GM19351 (cell line): ENCODE measurements around the gene SMYD3.
A peak's percentile ranks its signal among the peaks of the same experiment; 100 is the strongest.

ENCODE experiments used
- ATAC-seq: cut with Tn5 transposase; IDR thresholded peaks from one replicate; pipeline ENCODE4 v1.9.1; 2021; ENCODE audit warnings: mild to moderate bottlenecking, moderate library complexity; ENCODE audit not compliant: unreplicated experiment

SMYD3 gene

DNA sequence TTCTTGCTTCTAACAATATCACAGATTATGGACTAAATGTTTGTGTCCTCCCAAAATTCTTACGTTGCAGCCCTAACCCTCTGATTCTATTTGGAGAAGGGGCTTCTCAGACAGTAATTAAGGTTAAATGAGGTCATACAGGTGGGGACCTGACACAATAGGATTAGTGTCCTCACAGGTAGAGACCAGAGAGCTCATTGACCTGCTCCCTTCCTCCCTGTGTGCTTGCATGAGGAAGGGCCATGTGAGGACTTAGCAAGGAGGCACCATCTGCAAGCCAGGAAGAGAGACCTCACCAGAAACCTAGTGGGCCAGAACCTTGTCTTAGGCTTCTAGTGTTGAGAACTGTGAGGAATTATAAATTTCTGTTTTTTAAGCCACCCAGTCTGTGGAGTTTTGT lies 322.6 kb downstream of the SMYD3 start:
- no peak for ATAC-seq

DNA sequence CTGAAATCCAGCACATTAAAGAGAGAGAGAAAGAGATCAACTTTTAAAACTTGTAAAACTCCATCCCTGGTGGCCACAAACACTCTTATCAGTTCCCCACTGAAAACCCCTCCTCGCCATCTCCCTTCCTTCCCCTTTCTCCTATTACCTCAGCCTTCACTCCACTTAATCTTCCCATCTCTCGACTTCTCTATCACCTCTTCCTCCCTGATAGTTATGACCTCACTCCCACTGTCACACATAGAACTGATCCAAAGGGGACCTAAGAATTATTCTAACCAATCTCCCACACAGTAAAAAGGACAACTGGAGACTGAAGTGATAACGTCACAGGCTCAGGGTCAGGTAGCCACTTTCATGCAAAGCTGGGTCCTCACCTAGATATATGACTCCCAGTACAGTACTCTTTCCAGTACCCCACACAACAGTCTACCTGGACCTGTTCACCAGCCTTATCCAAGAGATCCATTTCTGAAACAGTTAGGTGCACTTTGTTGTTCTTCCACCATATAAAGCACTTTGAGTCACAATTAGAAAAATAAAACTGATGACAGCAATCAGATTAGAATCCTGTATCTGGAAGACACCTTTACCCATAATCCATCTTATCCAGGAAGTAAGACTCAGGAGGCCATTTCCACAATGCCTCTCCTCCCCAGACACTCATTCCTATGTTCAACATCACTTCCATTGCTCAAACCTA lies 324.8 kb downstream of the SMYD3 start:
- ATAC-seq = no peak

DNA sequence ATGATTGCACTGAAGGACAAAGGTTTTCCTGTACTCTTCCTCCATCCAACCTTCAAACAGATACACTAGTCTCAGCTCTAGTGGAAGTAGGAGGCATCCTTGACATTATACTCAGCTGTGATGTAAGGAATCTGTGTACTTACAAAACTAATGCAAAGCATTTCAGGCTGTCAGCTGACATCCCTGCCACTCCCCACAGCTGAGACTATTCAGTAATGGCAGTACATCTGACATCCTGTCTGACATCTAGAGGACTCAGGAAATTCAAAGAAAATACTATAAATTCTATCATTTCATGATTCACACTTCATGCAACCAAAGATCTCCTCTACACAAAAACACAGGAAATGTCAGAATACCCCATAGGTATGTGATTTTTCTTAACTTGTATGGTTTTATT lies 325.8 kb downstream of the SMYD3 start:
- no peak for ATAC-seq

DNA sequence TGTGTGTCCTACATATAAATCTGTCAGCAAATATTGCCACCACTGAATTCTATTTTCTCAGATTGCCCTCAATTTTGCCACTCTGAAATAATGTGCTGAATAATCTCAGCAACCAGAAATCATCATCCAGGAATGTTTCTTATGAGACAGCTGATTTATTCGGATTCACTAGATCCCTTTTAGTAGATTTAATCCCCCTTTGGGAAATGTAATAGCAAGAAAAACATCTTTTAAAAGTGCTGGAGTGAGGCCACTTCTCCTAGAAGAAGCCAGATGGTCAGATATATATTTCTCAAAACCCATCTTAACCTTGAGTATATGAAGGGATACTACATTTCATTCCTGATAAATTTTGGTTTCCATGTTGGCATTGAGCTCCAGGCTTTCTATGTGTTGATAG lies 327.7 kb downstream of the SMYD3 start:
- no peak for ATAC-seq

DNA sequence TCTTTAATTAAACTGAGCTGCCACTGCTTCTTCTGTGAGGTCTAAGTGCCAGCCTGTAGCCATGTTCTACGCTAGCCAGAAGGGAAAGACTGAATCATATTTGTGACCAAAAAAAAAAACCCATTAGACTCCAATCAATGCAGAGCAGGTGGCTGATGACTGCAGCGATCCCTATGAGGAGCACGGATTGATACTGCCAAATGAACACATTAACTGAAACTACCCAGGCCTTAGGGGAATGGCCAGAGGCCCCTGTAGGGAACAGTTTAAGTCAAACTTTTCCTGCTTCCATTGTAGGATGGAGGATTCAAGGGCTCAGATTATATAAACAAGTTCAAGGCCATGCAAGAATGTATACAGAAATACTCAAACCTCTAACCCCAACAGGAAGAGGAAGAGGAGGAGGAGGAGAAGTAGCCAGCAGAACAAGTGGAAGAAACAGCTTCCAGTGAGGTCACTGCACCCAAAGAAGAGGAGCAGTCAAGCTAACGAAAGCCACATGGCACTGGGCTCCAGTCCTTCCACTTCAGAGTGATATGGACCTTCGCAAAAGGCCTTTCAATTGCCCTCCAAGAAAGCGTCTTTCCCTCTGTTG lies 328.3 kb downstream of the SMYD3 start:
- ATAC-seq = no peak

DNA sequence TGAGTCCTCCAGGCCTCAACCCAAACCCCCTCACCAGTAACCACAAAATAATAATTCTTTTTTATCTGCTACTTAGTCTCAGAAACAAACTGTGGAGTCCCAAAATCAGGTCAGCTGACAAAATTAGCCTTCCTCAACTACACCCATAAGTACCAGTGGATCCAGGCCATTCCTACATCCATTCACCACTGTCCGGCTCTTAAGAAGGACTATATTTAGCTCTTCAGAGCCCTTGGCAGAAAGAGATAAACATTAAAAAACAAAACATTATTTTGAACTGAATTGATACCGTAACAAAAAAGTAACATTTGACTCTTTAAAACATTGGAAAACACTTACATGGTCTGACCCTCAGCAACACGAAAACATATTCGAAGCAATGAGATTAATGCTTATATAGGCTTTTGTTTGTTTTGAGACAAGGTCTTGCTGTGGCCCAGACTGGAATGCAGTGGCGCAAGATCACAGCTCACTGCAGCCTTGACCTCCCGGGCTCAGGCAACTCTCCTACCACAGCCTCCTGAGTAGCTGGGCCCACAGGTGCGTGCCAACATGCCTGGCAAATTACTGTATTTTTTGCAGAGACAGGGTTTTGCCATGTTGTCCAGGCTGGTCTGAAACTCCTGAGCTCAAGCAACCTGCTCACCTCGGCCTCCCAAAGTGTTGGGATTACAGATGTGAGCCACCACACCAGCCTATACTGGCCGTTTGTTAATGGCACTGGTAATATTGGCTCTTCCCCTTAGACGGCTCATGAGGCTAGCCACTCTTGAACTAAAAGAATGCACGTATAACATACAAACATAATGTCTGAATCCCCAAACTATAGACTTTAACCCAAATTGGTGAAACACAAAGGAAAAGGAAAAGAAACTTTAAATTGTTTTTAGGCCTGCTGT lies 330.7 kb downstream of the SMYD3 start:
- ATAC-seq = no peak

DNA sequence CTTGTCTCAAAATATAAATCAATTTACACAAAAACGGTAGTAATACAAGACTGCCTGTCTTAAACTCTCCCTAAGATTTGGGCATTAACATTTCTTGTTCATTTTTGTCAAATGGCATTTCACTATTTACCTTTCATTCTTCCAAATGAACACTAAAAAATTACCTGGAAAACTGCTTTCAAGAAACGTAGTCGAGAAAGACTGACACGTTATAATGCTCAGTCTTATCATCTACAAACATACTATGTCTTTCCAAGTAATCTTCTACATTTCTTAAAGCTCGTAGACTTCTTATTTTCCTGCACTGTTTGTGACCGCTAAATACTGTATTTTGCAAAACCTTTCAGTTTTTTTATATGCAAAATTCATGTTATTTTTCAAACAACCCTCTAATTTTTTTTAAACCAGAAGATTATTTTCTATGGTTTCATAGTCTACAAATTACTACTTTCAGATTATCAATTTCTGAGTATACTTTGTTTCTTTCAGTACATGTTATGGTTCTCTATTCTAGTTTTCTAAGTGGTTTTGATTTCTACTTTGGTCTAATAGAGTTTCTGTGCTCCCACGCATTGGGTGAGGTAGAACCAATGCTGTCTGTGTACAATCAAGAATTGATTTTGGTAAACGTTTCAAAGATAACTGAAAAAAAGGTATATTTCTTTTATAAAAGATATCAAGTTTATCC lies 336.4 kb downstream of the SMYD3 start:
- peak; percentile 94 for ATAC-seq

DNA sequence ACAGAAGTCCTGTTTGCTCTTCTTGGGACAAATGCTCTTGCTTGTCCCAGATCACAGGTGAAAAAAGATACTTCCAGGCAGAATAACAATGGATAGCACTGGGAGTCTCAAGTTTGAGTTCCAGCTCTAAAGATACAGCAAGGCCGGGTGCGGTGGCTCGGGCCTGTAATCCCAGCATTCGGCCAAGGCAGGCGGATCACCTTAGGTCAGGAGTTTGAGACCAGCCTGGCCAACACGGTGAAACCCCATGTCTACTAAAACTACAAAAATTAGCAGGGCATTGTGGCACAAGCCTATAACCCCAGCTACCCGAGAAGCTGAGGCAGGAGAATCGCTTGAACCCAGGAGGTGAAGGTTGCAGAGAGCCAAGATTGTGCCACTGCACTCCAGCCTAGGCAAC lies 337.6 kb downstream of the SMYD3 start:
- no peak for ATAC-seq

DNA sequence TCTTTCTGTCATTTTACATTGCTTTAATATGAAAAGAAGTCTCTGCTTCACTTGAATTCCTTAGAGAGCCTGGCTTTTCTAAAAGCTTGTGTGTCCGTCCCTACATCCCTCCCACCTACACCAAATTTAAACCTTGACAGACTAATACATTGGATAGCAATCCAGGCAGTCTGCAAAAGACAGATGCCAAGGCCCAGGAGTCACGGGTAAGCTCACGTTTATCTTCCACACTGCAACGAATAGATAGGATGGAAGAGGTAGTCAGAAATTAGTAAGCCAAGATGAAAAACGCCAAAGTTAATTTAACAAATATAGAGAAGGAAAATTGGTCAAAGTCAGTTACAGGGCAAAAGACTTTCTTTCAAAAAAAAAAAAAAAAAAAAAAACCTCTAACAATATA lies 338.1 kb downstream of the SMYD3 start:
- no peak for ATAC-seq

DNA sequence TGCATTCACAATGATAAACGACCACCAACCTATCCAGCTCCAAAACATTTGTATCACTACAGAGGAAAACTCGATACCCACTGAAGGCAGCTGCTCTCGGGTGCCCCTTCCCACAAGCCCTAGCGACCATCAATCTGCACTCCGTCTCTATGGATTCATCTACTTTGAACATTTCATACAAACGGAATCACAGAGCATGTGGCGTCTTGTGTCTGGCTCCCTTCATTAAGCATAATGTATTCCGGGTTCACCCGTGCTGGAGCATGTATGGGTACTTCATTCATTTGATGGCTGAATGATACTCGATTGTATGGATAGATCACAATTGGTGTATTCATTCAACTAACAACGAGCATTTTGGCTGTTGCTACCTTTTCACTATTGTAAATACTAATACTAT lies 340.2 kb downstream of the SMYD3 start:
- no peak for ATAC-seq

DNA sequence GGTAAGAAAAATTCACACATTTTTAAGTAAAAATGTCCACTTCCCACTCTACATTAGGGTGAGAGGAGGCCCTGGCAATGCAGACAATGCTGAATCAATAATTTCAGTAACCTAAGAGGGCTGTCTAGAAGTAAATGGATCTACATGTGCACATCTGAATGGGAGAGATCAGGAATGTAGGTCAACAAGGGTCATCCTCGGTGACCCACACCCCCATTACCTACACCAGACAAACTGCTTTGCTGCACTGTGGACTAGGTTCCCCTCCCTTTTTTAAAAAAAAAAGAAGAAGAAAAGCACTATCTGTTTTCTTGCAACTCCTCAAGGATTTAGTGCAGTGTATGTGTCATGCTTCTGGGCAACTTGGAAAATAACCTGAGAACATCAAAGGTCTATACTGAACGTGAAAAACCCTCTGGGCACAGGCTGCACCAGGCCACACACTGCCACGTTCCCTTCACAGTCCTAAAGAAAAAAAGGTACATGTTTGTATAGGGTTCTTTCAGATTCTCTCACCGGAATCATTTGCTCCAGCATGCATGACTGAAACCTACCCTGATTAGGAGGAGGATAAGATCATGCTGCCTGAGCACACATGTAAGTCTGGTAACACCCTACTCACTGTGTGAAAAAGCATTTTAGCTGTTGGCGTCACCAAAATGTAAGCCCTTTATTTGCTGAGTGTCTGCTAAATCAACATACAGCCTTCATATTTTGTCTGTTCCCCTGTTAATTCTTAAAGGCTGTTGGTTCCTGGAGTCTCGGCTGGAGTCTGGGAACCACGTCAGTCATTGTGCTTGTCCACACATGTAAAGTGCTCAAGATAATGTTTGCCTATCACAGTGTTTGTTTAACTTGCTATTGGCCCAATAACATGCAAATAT lies 341.0 kb downstream of the SMYD3 start:
- ATAC-seq = no peak

DNA sequence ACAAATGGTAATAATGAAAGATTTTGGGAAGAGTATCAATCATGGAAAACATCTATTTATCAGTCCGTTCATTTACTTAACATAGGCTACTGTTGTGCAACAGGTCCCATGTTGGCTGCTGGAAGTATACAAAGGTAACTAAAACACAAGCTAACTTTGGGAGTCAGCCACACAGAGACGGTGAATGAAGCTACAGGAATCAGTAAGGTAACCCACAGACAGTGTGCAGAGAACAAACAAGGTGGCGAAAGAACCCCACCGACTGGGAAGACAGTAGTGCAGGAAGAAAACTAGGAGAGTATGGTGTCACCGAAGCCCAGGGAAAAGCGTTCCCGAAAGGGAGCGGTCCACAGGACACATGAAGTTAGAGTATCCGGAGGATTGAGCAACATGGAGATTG lies 342.3 kb downstream of the SMYD3 start:
- ATAC-seq = no peak

DNA sequence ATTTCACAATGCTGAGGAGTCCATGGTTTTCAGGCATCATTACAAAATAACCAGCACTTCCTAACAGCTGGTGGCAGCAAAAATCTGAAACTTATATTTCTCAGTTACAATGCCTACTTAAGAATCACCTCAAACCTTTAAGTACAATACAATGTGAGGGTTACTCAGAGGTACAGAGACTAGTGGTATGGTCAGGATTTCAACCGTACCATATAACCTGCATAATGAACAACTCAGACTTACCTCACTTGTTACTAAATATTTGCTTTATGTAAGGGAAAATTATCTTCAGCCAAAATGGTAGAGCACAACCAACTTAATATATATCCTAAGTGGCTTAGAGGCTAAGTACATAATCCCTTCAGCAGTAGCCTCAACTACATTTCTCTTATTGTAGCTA lies 344.5 kb downstream of the SMYD3 start:
- no peak for ATAC-seq

DNA sequence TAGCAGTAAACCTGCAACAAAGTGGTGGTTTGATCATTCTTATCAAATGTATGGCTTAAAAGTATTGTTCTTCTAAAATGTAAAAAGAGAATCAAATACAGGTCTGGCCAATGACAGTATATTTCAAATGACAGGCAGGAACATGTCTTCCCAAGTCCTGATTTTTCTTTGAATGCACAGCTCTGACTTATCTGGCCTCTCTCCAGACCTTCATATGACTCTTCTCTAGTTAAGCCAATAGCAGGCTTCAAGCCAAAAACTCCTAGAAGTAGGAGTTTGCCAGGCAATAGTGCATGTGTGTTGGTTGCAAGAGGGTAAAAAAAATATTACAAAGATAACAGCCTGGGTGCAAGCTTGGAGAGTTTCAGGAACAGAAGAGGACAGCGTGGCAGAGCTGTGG lies 345.5 kb downstream of the SMYD3 start:
- ATAC-seq = no peak

DNA sequence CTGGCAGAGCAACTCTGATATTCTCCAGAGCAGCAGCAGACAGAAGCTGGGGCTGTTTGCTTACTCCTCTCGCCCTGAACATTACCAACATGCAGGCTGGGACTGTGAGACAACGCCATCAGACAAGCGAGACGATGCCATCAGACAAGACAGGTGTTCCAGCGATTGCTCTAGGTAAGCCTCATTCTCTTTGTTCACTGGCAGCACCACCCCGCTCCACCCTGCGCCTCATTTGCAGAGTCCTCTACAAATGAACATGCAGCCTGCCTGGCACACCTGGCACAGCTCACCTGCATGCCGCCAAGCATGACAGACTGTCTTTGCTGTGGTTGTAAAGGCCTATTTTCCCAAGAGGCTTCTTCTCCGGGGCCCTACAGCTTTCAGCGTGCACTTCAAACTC lies 346.2 kb downstream of the SMYD3 start:
- ATAC-seq = no peak

DNA sequence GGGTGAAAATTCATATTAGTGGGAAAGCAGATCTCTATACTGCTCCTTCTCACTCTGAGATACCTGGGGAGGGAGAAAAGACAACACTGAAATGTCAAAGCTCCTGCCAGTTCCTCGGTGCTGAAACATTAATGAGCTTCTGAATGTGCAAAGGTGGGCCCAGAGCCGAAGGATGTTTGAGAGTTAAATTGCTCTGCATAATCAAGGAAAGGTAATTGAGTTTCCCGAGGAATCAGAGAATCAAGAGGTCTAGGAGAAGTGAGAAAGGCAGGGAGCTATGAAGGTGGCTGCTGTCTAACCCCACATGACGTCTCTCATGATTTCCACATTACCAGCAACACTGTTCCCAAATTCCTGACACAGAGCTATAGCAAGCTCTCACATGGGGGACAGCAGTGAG lies 346.7 kb downstream of the SMYD3 start:
- no peak for ATAC-seq

DNA sequence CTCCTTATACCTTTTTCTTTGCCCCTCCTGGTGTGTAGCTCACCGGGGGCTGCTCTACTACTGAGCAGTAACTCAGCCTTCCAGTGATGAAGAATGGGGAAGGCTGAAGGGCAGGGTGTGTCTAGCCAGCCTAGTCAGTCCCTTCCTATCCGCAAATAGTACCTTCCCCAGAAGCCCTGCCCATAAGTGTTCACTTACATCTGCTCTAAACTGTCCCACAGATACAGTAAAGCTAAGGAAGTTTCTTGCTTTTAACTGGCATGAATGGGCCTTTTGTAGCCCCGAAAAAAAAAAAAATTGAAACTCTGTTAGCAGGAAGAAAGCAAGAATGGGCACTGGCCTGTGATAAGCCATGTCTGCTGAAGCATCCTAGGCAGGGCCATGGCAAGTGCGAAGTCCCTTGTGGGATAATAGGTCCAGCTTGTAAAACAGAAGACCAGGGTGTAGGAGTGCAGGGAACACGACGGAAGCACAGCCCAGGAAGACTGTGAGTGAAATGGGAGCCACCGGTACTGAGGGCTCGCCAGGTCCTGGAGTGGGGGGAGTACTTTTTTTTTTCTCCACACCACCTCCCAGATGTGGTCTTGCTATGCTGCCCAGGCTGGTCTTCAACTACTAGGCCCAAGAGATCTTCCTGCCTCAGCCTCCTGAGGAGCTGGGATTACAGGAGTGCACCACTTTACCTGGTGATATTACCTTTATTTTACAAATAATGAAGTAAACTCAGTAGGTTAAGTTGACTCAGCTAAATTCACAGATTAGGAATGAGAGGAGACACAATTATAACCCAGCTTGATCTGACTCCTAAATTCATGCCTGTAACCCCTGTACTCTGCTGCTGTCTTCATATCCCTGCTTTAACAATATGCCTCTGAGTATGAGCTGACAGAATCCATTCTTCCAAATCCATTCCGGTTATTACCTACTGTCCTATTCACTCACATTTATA lies 347.5 kb downstream of the SMYD3 start:
- ATAC-seq = no peak

DNA sequence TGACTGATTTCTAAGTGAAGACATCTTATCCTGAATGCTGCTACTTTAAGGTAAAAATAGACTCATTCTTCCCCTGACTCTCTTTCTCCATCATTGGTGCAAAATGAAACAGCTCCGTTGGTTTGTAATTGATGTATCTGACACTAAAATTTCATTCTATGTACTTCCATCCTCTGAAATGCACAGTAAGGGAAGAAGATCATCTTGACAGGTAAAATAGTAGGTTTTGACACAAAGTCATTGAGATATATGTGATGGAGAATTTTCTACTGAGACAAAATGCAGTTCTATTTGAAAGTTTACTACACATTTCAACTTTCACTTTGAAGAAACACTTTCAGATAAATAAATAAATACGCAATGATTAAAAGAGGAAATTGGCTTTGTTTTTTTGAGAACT lies 348.9 kb downstream of the SMYD3 start:
- no peak for ATAC-seq

DNA sequence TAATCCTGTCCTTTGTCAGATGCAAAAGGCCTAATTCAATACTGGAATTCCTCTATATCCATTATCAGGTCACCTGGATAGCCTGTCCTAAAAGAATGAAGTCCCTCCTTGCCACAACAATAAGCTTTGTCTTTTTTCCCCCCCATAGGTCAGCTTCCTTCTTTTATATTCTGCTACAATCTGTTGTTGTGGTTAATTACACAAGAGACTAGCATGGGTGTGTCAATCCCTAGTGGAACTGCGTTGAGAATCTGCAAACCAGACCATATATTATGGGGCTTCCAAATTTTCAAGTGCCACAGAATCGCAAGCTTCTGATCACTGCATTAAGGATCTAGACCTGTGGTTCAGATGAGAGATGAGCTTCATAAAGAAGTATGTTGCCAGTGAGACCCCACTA lies 349.6 kb downstream of the SMYD3 start:
- ATAC-seq = no peak
